ENCODE data around the gene CHRM5.

CHRM5 gene, protein sequence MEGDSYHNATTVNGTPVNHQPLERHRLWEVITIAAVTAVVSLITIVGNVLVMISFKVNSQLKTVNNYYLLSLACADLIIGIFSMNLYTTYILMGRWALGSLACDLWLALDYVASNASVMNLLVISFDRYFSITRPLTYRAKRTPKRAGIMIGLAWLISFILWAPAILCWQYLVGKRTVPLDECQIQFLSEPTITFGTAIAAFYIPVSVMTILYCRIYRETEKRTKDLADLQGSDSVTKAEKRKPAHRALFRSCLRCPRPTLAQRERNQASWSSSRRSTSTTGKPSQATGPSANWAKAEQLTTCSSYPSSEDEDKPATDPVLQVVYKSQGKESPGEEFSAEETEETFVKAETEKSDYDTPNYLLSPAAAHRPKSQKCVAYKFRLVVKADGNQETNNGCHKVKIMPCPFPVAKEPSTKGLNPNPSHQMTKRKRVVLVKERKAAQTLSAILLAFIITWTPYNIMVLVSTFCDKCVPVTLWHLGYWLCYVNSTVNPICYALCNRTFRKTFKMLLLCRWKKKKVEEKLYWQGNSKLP

GRCh38 chr15:33968224-33968623 lies at the start of gene CHRM5:
TSS of gene CHRM5 (plus strand) at chr15:33968497. CDS start at chr15:34062718, 94,221 bp downstream.
- no peak for DNase-seq

DNA sequence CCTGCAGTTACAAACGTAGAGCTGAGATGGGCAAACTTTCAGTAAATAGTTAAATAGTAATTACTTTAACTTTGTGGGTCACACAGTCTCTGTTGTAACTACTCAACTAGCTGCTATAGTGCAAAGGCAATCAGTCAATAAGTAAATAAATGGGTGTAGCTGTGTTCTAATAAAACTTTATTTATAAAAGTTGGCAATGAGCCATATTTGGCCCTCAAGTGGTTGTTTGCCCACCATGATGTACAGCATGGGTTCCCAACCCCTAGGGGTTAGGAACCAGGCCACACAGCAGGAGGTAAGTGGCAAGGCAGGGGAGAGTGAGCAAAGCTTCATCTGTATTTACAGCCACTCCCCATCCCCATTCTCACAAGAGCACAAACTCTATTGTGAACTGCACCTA lies 44.9 kb upstream of the CHRM5 start:
- no peak for DNase-seq

- no peak for DNase-seq
These were observed 42.0 kb upstream of the CHRM5 start for GRCh38 chr15:33926260-33926659.

- DNase-seq, result no peak
These were observed 35.6 kb upstream of the CHRM5 start for GRCh38 chr15:33932734-33933133.

DNA sequence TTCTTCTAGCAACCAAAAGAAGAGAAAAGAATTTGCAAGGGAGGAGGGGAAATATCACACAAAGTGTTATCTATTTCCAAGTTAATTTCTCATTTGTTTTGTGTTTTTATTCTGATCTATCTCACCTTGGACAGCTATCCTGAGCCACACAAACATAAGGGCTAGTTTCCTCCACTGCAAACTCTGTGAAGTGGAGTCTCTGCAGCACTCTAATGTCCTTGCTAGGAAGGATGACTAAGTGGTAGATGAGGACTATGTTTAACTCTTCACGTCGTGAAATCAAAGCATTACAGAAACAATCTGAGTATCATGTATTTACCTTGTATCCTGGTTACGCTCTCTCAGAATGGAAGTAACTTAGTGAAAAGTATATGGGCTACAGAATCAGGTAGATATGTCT lies 33.9 kb upstream of the CHRM5 start:
- DNase-seq, result no peak

DNA sequence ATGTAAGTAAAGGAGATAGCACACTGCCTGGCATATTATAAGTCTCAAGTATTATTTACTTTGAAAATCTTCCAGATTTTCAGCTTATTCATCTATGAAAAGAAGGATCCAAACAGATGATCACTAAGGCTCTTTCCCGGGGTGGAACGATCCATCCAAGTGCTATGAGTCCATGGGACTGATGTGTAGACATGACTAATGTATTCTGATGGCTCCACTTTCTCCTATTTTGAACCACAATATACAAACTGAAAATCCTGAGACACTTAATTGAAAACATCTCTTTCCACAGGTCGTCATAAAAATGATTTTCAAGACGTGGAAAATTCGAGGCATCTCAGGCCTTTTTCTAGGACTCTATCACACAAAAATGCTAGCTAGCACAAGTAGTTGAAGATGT lies 33.4 kb upstream of the CHRM5 start:
- no peak for DNase-seq

DNA sequence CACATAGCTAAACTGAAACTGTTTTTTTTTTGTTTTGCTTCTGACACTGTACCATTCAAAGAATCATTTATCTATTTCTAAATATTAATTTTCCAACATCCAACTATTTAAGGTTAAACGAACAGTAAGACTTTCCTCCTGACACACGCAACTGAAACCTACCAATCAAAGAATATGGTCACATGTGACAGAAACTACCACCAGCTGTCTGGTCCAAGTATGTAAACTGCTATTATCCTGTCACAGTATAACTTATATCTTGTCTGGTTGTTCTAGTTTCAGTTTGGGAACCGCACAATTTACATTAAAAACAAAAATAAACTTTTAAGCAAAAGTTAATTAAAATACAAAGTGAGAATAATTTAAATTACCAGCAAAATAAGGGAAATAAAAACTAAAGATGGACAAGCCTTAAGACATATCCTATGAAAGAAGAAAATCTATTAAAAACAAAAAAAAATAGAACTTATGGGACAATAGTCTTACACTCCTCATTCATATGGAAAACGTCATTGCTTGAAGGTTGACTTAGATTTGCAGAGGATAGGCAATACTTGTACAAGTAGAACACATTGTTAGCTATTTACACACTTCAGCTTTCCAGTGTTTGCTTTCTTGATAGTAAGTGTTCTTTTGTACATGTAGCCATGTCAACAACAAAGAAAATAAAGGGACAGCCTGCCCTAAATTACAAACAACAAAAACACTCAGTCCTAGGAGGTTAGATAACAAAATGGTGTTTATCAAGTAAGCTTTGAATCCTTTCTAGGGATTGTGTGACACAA lies 26.8 kb upstream of the CHRM5 start:
- no peak for DNase-seq

DNA sequence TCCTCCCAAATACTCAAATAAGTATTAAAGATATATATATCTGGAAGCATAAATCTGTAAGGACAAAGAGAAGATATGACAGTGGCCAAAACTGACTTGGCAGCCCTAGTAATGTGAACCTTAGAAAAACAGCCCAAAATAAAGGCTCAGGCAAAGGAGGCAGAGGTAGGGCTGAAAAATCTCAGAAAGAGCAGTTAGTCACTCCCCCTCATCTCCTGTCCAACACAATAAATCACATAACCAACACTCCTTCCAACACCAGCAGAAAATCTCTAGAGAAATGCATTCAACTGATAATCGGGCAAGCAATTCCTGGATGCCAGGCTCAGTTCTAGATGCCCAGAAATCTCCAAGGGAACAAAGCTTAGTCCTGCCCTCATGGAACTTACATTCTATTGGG lies 22.1 kb upstream of the CHRM5 start:
- DNase-seq, result no peak

DNA sequence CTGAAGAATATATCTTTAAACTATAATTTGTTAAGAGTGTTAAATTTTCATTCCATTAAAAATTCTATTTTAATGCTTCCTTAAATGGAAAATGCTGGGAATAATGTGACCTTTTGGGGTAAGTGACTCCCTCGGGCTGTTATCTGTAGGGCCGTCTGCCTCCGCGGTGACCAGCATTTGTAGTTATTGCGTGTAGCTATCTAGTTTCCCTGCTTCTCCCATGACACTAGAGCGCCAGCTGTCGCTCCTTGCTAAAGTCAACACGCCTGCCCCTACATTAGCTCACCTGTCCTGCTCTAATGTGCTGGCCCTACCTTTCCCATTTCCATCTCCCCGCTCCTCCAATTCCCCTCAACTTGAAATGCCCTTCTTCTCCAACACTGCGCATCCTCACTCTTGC lies 12.4 kb upstream of the CHRM5 start:
- DNase-seq, result no peak

- no peak for DNase-seq
These were observed 11.9 kb upstream of the CHRM5 start for GRCh38 chr15:33956397-33956796.

GRCh38 chr15:33959844-33960548 lies 8.3 kb upstream of the CHRM5 start:
- no peak for DNase-seq

- no peak for DNase-seq
These were observed 7.8 kb upstream of the CHRM5 start for GRCh38 chr15:33960549-33960935.

GRCh38 chr15:33963831-33964664 lies 4.2 kb upstream of the CHRM5 start:
- no peak for DNase-seq

GRCh38 chr15:33964665-33965040 lies 3.6 kb upstream of the CHRM5 start:
- no peak for DNase-seq

GRCh38 chr15:33968821-33969220 lies 524 bp downstream of the CHRM5 start:
- DNase-seq, result no peak

DNA sequence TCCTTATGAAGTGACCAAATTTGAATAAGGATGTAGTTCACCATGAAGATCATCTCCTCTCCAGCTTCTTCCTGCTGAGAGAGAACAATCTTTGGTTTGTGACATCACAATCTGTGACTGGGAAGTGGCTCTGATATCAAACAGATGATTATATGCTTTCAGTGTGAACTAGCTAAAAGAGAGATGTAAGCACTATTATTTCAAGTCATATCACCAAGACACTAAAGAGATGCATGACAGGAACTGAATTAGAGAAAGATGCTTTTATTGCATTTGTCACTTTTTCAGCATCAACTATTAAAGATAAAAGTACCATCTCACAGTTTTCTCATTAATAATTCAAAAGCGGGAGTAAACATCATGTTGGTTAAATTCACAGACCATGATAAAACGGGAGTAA lies 3.5 kb downstream of the CHRM5 start:
- no peak for DNase-seq

DNA sequence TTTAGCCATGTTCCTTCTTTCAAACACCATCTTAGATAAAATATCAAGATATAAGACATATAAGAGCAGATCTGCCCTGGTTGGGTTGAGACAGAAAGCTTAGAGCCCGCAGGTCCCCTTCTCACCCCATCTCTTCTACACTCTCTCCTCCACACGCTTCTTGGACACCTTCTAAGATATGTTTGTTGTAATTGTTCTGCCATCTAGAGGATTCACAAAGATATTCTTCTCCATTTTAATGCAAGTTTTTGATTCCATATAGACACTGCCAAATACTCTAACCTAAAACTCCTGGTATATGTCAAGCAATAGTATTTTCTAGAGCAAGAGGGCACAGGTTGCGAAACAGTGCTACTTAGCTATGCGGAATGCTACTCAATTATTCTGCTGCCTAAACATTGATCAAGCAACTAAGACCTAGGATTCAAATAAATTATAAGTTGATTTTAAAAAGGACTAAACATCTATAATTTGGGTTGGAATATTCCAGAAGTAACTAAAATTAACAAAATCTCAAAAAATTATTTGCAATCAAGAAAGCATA lies 6.8 kb downstream of the CHRM5 start:
- no peak for DNase-seq

DNA sequence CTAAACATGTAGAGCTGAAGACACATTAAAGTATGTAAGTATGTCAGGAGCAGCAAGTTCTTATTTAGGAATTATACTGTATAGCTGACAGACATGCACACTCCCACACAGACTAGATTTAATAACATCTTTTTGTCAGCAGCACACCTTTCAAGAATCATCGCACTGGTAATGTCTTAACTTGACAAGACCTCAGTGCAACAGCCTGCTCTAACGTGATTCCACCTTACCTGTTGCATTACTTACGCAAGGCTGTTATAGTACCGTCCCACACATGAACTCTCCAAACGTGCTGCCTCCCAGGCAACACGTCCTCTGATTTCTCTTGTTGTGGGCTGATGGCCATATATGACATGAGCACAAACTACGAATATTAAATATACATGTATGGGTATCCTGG lies 11.9 kb downstream of the CHRM5 start:
- DNase-seq, result no peak

- no peak for DNase-seq
These were observed 14.2 kb downstream of the CHRM5 start for GRCh38 chr15:33982516-33982915.

GRCh38 chr15:33985287-33985686 lies 17.0 kb downstream of the CHRM5 start:
- DNase-seq, result no peak

DNA sequence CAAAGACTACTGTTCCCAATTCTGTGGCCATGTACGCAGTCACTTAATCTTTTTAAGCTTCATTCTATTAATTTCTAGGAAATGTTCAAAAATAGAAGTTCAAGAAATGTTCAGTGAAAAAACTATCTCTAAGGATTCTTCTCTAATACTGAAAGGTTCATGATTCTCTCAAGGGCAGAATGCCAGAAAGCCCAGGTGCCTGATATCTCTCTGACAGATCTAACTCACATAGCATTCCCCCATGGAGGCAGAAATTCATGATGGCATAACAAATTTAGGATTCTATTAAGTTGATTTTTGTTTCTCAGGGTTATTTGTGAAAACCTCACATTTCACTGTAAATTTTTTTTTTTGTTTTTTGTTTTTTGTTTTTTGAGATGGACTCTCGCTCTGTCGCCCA lies 17.5 kb downstream of the CHRM5 start:
- no peak for DNase-seq

DNA sequence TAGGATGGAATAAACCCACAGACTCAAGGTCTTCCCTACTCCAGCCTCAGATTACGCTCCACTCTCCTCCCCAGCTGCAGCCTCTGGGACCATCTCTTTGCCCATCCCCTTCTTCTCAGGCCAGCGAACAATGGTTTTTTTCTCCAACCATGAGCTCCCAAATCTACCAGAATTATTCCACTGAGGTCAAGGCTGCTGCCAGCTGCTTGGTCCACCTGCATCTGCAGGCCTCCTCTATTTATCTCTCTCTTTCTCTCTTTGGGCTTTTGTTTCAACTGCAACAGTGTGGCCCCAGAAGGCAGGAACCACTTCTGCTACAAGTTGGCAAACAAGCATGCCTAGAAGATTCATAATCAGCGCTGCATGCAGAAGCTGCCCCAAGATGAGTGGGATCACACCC lies 19.1 kb downstream of the CHRM5 start:
- DNase-seq, result no peak

Data from activated CD4-positive, alpha-beta T cell treated with anti-CD3 and anti-CD28 coated beads for 4 hours (primary cell).